Peyer's patch (tissue), 4 donors: ENCODE data around the gene KIAA1755.

Experiments used
- CTCF ChIP-seq, 6 experiments: fragments of 450-650 bp in 4 of 6; fragments of 200-600 bp in 2 of 6; sonication (generic) in 1 of 6; IDR thresholded peaks; one replicate each; pipeline ENCODE4 v1.5.1; 2017 to 2019; ENCODE audit warnings: antibody characterized with exemption in 6 of 6, mild to moderate bottlenecking in 3 of 6, moderate library complexity in 1 of 6
- POLR2A ChIP-seq, 2 donors: fragments of 450-650 bp; IDR thresholded peaks; one replicate each; pipeline ENCODE4 v1.5.1; 2017; ENCODE audit warnings: antibody characterized with exemption in 2 of 2, mild to moderate bottlenecking in 2 of 2, moderate library complexity in 2 of 2

GRCh38 chr20:38162149-38162548, 98.4 kb downstream of the KIAA1755 start:
- TF ChIP-seq CTCF (IDR thresholded peaks at IDR 0.05), result no peak
- no peak for TF ChIP-seq POLR2A (IDR thresholded peaks at IDR 0.05)
